Astrocyte (in vitro differentiated cells and primary cell): ENCODE data around the gene VSTM4. TPM values are rescaled to one million over a fixed set of nuclear protein-coding genes. Genes with fewer than 3 reads are reported as not detected.

Source experiments
- DNase-seq: peaks from one replicate; pipeline ENCODE4 v3.0.0-alpha.2; 2010; ENCODE audit warnings: low read depth
- FAIRE-seq: peaks from 2 replicates; lab custom pipeline; 2011; peaks lifted over from hg19 to GRCh38; lab: Jason Lieb, UNC
- H2AFZ ChIP-seq: 2 replicates; pipeline ENCODE4 v1.6.0; 2012; ENCODE audit warnings: low read depth, low read length, inconsistent platforms
- H3K27ac ChIP-seq: 2 replicates; pipeline ENCODE4 v1.5.1; 2011; ENCODE audit warnings: low read depth, low read length, inconsistent platforms
- H3K27me3 ChIP-seq: 2 replicates; pipeline ENCODE4 v1.6.0; 2011; ENCODE audit warnings: low read length, inconsistent platforms; ENCODE audit not compliant: insufficient read depth
- H3K36me3 ChIP-seq: 2 replicates; pipeline ENCODE4 v1.5.1; 2011; ENCODE audit warnings: low read length, inconsistent platforms; ENCODE audit not compliant: insufficient read depth
- H3K4me1 ChIP-seq: 2 replicates; pipeline ENCODE4 v1.5.1; 2011; ENCODE audit warnings: low read length, inconsistent platforms; ENCODE audit not compliant: insufficient read depth
- H3K4me2 ChIP-seq: 2 replicates; pipeline ENCODE4 v1.6.0; 2012; ENCODE audit warnings: low read length, inconsistent platforms
- H3K4me3 ChIP-seq: 2 replicates; pipeline ENCODE4 v1.5.1; 2011; ENCODE audit warnings: low read depth, mild to moderate bottlenecking, low read length, inconsistent platforms; ENCODE audit not compliant: insufficient read depth
- H3K79me2 ChIP-seq: 2 replicates; pipeline ENCODE4 v1.6.0; 2012; ENCODE audit warnings: mild to moderate bottlenecking, low read length, inconsistent platforms; ENCODE audit not compliant: insufficient read depth
- H3K9ac ChIP-seq: 2 replicates; pipeline ENCODE4 v1.6.0; 2012; ENCODE audit warnings: mild to moderate bottlenecking, low read length, inconsistent platforms
- H3K9me3 ChIP-seq: 2 replicates; pipeline ENCODE4 v1.5.1; 2012; ENCODE audit warnings: low read depth, mild to moderate bottlenecking, low read length, inconsistent platforms; ENCODE audit not compliant: insufficient read depth
- H4K20me1 ChIP-seq: 2 replicates; pipeline ENCODE4 v1.6.0; 2012; ENCODE audit warnings: low read length, inconsistent platforms; ENCODE audit not compliant: insufficient read depth
- H3K27ac Mint-ChIP-seq: one replicate; pipeline ENCODE4 v1.8.0; 2021; ENCODE audit warnings: mild to moderate bottlenecking, mixed read lengths; ENCODE audit not compliant: unreplicated experiment
- H3K27me3 Mint-ChIP-seq: one replicate; pipeline ENCODE4 v1.8.0; 2021; ENCODE audit warnings: low read depth, mixed read lengths; ENCODE audit not compliant: unreplicated experiment
- H3K36me3 Mint-ChIP-seq: one replicate; pipeline ENCODE4 v1.8.0; 2021; ENCODE audit warnings: low read depth, mixed read lengths; ENCODE audit not compliant: unreplicated experiment
- H3K4me1 Mint-ChIP-seq: one replicate; pipeline ENCODE4 v1.8.0; 2021; ENCODE audit warnings: low read depth, mixed read lengths; ENCODE audit not compliant: unreplicated experiment
- H3K4me3 Mint-ChIP-seq: one replicate; pipeline ENCODE4 v1.8.0; 2021; ENCODE audit warnings: mild to moderate bottlenecking, moderate library complexity, mixed read lengths; ENCODE audit not compliant: unreplicated experiment
- H3K9me3 Mint-ChIP-seq: one replicate; pipeline ENCODE4 v1.8.0; 2021; ENCODE audit warnings: mild to moderate bottlenecking, mixed read lengths; ENCODE audit not compliant: unreplicated experiment
- CTCF ChIP-seq: IDR thresholded peaks from 2 replicates; pipeline ENCODE4 v1.5.1; 2011; ENCODE audit warnings: low read depth, mild to moderate bottlenecking, inconsistent platforms, low read length, moderate library complexity; ENCODE audit not compliant: insufficient read depth
- EZH2 ChIP-seq: IDR thresholded peaks from 2 replicates; pipeline ENCODE4 v1.6.1; 2012; ENCODE audit warnings: mild to moderate bottlenecking, low read length, inconsistent platforms; ENCODE audit not compliant: insufficient read depth
- total RNA-seq: library from RNA; stranded (reverse); gene quantifications from 2 replicates; pipeline ENCODE4 v1.2.1, GENCODE V29; 2021

VSTM4 gene
- total RNA-seq, 1 donor from 2014 or later: 1.1 TPM

- no peak within 1 kb of the TSS for H3K27ac Mint-ChIP-seq
- H2AFZ ChIP-seq: no peak within 1 kb of the TSS
- no peaks in the 10 kb centered on the region for H4K20me1 ChIP-seq
- H3K9me3 ChIP-seq: no peaks in the 10 kb centered on the region
- FAIRE-seq: no peak
- no peak within 1 kb of the TSS for H3K27ac ChIP-seq
- H3K36me3 ChIP-seq: no peaks in the 10 kb centered on the region
- H3K79me2 ChIP-seq: no peaks in the 10 kb centered on the region
- peaks cover 11% of the 10 kb centered on the region for H3K4me1 Mint-ChIP-seq
- H3K4me1 ChIP-seq: peaks cover 16% of the 10 kb centered on the region
- no peak within 1 kb of the TSS for H3K9ac ChIP-seq
- no peaks in the 10 kb centered on the region for H3K9me3 Mint-ChIP-seq
- H3K36me3 Mint-ChIP-seq: peaks cover 2% of the 10 kb centered on the region
- H3K27me3 ChIP-seq: peaks cover 2% of the 10 kb centered on the region
- TF ChIP-seq CTCF (no peak), EZH2 (no peak)
- H3K4me3 Mint-ChIP-seq: no peak within 1 kb of the TSS
- no peak within 1 kb of the TSS for H3K4me2 ChIP-seq
- H3K4me3 ChIP-seq: no peak within 1 kb of the TSS
- no peak for DNase-seq
- peaks cover 22% of the 10 kb centered on the region for H3K27me3 Mint-ChIP-seq
Observed at GRCh38 chr10:49133706-49134248, 18.5 kb upstream of the VSTM4 start, which contains the start of gene FAM170B. Gene FAM170B, minus strand, starts transcription at chr10:49134021. Its CDS starts 103 bp downstream, at chr10:49133918.

GRCh38 chr10:49132362-49132737, 17.0 kb upstream of the VSTM4 start:
- Mint-ChIP-seq H3K4me1 (peaks cover 6% of the 10 kb centered on the region), H3K36me3 (peaks cover 2% of the 10 kb centered on the region), H3K9me3 (no peaks in the 10 kb centered on the region), H3K27me3 (peaks cover 28% of the 10 kb centered on the region), H3K27ac (no peak overlapping the region), H3K4me3 (no peak overlapping the region)
- no peak overlapping the region for H3K27ac ChIP-seq
- H4K20me1 ChIP-seq: no peaks in the 10 kb centered on the region
- FAIRE-seq (no peak), DNase-seq (no peak)
- H3K4me2 ChIP-seq: no peak overlapping the region
- peaks cover 2% of the 10 kb centered on the region for H3K27me3 ChIP-seq
- no peaks in the 10 kb centered on the region for H3K79me2 ChIP-seq
- peaks cover 6% of the 10 kb centered on the region for H3K4me1 ChIP-seq
- H3K4me3 ChIP-seq: no peak overlapping the region
- no peak overlapping the region for H3K9ac ChIP-seq
- H3K36me3 ChIP-seq: no peaks in the 10 kb centered on the region
- no peaks in the 10 kb centered on the region for H3K9me3 ChIP-seq
- TF ChIP-seq CTCF (no peak), EZH2 (no peak)
- no peak overlapping the region for H2AFZ ChIP-seq

- no peaks in the 10 kb centered on the region for H4K20me1 ChIP-seq
- H3K9ac ChIP-seq: no peak overlapping the region
- H3K9me3 ChIP-seq: no peaks in the 10 kb centered on the region
- Mint-ChIP-seq H3K27ac (no peak overlapping the region), H3K4me3 (no peak overlapping the region), H3K9me3 (no peaks in the 10 kb centered on the region), H3K4me1 (peaks cover 6% of the 10 kb centered on the region), H3K36me3 (peaks cover 2% of the 10 kb centered on the region), H3K27me3 (peaks cover 28% of the 10 kb centered on the region)
- H3K27ac ChIP-seq: no peak overlapping the region
- H3K4me3 ChIP-seq: no peak overlapping the region
- H3K4me2 ChIP-seq: no peak overlapping the region
- peaks cover 6% of the 10 kb centered on the region for H3K4me1 ChIP-seq
- H2AFZ ChIP-seq: no peak overlapping the region
- no peaks in the 10 kb centered on the region for H3K36me3 ChIP-seq
- FAIRE-seq (no peak), DNase-seq (no peak)
- TF ChIP-seq CTCF: no peak
- TF ChIP-seq EZH2: no peak
- H3K27me3 ChIP-seq: peaks cover 2% of the 10 kb centered on the region
- no peaks in the 10 kb centered on the region for H3K79me2 ChIP-seq
Observed at GRCh38 chr10:49131507-49132361, 16.4 kb upstream of the VSTM4 start.
